HL-60 (cell line): ENCODE results near the gene CHPF2.

Experiments used
- DNase-seq, 2 experiments: peaks; one replicate each; pipeline ENCODE4 v3.0.0-alpha.2; 2010 to 2020; ENCODE audit warnings: low read depth in 1 of 2, low spot score in 1 of 2
- H3K27ac ChIP-seq: fragments of 250-450 bp; sonication (Bioruptor Pico); replicated peaks from 2 replicates; pipeline ENCODE4 v1.5.1; 2020; ENCODE audit warnings: mild to moderate bottlenecking, moderate library complexity
- H3K27me3 ChIP-seq: fragments of 250-450 bp; sonication (Bioruptor Pico); 2 replicates; pipeline ENCODE4 v1.5.1; 2021; ENCODE audit warnings: mild to moderate bottlenecking, moderate library complexity; ENCODE audit not compliant: insufficient read depth, poor library complexity, severe bottlenecking
- H3K4me3 ChIP-seq: replicated peaks from 2 replicates; pipeline ENCODE4 v1.5.1; 2011; ENCODE audit warnings: mild to moderate bottlenecking, control low read depth, low read length; ENCODE audit not compliant: insufficient read depth
- CTCF ChIP-seq: IDR thresholded peaks from one replicate; pipeline ENCODE4 v1.5.1; 2011; ENCODE audit warnings: low read length, control low read depth, inconsistent platforms; ENCODE audit not compliant: insufficient read depth
- GABPA ChIP-seq: IDR thresholded peaks from 2 replicates; pipeline ENCODE4 v1.6.1; 2012; ENCODE audit warnings: low read depth
- POLR2AphosphoS5 ChIP-seq: IDR thresholded peaks from 2 replicates; pipeline ENCODE4 v1.6.1; 2012; ENCODE audit warnings: low read depth
- REST ChIP-seq: IDR thresholded peaks from 2 replicates; pipeline ENCODE4 v1.6.1; 2012; ENCODE audit warnings: low read depth; ENCODE audit not compliant: insufficient replicate concordance
- SPI1 ChIP-seq: IDR thresholded peaks from 2 replicates; pipeline ENCODE4 v1.6.1; 2012; ENCODE audit warnings: low read depth, mild to moderate bottlenecking, borderline replicate concordance

CHPF2 gene

GRCh38 chr7:151238190-151238810 lies 6.0 kb downstream of the CHPF2 start:
- no peak overlapping the region for H3K4me3 ChIP-seq
- no peak overlapping the region for H3K27ac ChIP-seq
- no peak for DNase-seq
- H3K27me3 ChIP-seq, result no peaks in the 10 kb centered on the region
- TF ChIP-seq SPI1 (no peak), CTCF (no peak), GABPA (no peak), POLR2AphosphoS5 (no peak), REST (no peak)

GRCh38 chr7:151238924-151239836 lies 6.9 kb downstream of the CHPF2 start:
- TF ChIP-seq POLR2AphosphoS5, result 0 out of 2 replicates have a peak, but pooled peaks have one; percentile 22
- TF ChIP-seq REST, result no peak
- Histone ChIP-seq H3K27me3 (no peaks in the 10 kb centered on the region), H3K4me3 (no peak overlapping the region), H3K27ac (no peak overlapping the region)
- DNase-seq, result no peak

GRCh38 chr7:151239837-151240459 lies 7.7 kb downstream of the CHPF2 start:
- peaks cover 4% of the 10 kb centered on the region for H3K27me3 ChIP-seq
- TF ChIP-seq REST (no peak), SPI1 (no peak), POLR2AphosphoS5 (0 out of 2 replicates have a peak, but pooled peaks have one; percentile 6), GABPA (no peak), CTCF (no peak)
- H3K4me3 ChIP-seq, result no peak overlapping the region
- DNase-seq, result no peak
- no peak overlapping the region for H3K27ac ChIP-seq
